ENCODE results near the gene KRT4.
"Not testable (repeated sequence)": the region's sequence is repeated elsewhere in the genome, so short reads cannot be mapped to it uniquely, and the experiment has no call there.

The KRT4 gene

DNA sequence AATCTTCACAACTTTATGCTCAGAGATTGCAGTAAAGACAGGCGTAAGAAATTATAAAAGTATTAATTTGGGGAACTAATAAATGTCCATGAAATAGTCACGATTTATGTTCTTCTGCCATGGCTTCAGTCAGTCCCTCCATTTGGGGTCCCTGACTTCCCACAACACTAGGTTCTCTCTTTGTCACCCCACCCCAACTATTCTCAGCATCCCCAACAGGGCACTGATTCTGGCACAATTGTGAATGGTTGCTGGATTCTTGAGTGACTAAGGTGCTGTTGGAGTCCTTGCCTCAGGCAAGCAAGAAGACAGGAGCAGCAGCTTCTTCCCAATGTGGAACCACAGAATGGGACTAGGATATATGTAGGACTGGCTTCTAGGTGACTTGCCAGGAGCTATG is 52.1 kb downstream of the KRT4 start:
- Mint-ChIP-seq H3K9me3 (no peaks in the 10 kb centered on the region), H3K4me3 (no peak overlapping the region), H3K4me1 (no peaks in the 10 kb centered on the region), H3K27me3 (peaks cover 5% of the 10 kb centered on the region), H3K36me3 (ENCODE audit: insufficient read depth) (peaks cover 4% of the 10 kb centered on the region), H3K27ac (ENCODE audit: low read depth) (no peak overlapping the region)
- DNase-seq (ENCODE audit: low spot score in 2 of 2) (no peak), ATAC-seq (replicated peaks; ENCODE audit: extremely low read depth, poor library complexity, severe bottlenecking) (no peak)

DNA sequence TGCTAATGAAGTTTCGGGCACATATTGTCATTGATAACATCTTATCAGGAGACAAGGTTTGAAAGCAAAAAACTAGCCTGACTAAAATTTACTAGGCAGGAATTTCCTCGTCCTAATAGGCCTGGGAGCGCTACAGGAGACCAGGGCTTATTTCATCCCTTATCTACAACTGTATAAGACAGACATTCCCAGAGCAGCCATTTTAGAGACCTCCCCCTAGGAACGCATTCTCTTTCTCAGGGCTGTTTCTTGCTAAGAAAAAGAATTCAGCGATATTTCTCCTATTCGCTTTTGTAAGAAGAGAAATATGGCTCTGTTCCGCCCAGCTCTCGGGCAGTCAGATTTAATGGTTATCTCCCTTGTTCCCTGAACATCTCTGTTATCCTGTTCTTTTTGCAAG is 52.7 kb downstream of the KRT4 start:
- H3K36me3 Mint-ChIP-seq (ENCODE audit: insufficient read depth); DNase-seq (ENCODE audit: low spot score in 2 of 2); H3K4me3 Mint-ChIP-seq; ATAC-seq (replicated peaks; ENCODE audit: extremely low read depth, poor library complexity, severe bottlenecking); H3K27me3 Mint-ChIP-seq; H3K9me3 Mint-ChIP-seq; H3K27ac Mint-ChIP-seq (ENCODE audit: low read depth); H3K4me1 Mint-ChIP-seq: not testable (repeated sequence)

DNA sequence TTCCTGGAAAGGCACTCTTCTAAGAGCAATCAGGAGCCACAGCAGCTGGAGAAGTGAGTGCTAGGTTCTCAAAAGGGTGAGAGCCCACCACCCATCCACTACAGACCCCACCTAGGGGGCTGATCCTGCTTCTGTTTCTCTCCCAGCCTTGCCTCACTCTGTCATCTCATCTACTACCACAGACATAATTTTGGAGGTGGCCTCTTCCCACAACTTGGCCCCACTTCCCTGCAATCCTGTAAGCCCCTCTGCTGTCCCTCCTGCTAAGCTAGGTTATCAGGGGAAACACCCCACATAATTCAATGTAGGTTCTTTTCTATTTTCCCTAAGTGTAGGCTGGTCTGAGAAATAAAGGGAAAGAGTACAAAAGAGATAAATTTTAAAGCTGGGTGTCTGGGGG is 53.3 kb downstream of the KRT4 start:
- Mint-ChIP-seq H3K9me3 (no peaks in the 10 kb centered on the region), H3K27ac (ENCODE audit: low read depth) (no peak overlapping the region), H3K36me3 (ENCODE audit: insufficient read depth) (peaks cover 4% of the 10 kb centered on the region), H3K4me3 (no peak overlapping the region), H3K4me1 (no peaks in the 10 kb centered on the region), H3K27me3 (no peaks in the 10 kb centered on the region)
- no peak for ATAC-seq (replicated peaks; ENCODE audit: extremely low read depth, poor library complexity, severe bottlenecking)
- DNase-seq (ENCODE audit: low spot score in 2 of 2): no peak

DNA sequence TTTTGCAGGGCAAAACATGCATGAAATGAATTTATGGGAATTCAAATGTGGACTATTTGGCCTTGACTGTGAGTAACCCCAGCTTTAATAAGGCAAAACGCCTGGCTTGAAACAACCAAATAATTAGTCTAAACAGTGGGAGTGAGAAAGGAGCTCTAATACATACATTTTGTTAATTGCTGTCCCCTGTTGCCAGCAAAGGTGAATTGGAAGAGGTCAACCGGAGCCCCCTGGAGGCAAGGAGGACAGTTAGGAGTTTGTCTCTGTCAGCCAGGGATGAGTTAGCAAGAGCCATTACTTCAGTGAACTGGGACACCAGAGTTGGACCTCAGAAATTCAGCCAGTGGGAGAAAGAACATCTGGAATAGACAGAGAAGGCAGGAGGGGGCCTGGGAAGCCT is 54.2 kb downstream of the KRT4 start:
- H3K4me3 Mint-ChIP-seq: no peak overlapping the region

DNA sequence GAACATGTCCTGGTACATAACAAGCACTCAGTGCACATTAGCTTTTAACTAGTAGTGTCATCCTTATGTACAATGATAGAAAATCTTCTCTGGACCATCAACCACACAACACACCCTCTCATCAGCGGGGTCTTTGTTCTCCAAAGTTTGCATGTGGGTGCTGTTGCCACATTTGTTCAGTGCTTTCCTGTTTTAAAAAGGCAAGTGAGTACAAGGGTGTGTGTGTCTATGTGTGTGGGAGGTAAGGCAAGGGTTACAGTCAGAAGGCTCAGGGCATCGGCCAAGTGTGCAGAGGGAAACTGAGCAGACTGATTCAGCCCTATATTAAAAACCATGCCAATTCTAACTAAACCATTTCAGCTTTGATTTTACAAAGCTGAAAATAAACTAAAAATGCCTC is 54.7 kb downstream of the KRT4 start:
- no peaks in the 10 kb centered on the region for H3K9me3 Mint-ChIP-seq
- no peaks in the 10 kb centered on the region for H3K27me3 Mint-ChIP-seq
- H3K4me3 Mint-ChIP-seq: no peak overlapping the region
- DNase-seq (ENCODE audit: low spot score in 2 of 2) (no peak), ATAC-seq (replicated peaks; ENCODE audit: extremely low read depth, poor library complexity, severe bottlenecking) (no peak)
- no peaks in the 10 kb centered on the region for H3K4me1 Mint-ChIP-seq
- H3K27ac Mint-ChIP-seq (ENCODE audit: low read depth): no peak overlapping the region
- peaks cover 2% of the 10 kb centered on the region for H3K36me3 Mint-ChIP-seq (ENCODE audit: insufficient read depth)

More for the DNA sequence above, 54.2 kb downstream of the KRT4 start:
- Mint-ChIP-seq H3K27ac (ENCODE audit: low read depth) (no peak overlapping the region), H3K9me3 (no peaks in the 10 kb centered on the region), H3K4me1 (no peaks in the 10 kb centered on the region), H3K27me3 (no peaks in the 10 kb centered on the region), H3K36me3 (ENCODE audit: insufficient read depth) (peaks cover 2% of the 10 kb centered on the region)
- DNase-seq (ENCODE audit: low spot score in 2 of 2) (no peak), ATAC-seq (replicated peaks; ENCODE audit: extremely low read depth, poor library complexity, severe bottlenecking) (no peak)

DNA sequence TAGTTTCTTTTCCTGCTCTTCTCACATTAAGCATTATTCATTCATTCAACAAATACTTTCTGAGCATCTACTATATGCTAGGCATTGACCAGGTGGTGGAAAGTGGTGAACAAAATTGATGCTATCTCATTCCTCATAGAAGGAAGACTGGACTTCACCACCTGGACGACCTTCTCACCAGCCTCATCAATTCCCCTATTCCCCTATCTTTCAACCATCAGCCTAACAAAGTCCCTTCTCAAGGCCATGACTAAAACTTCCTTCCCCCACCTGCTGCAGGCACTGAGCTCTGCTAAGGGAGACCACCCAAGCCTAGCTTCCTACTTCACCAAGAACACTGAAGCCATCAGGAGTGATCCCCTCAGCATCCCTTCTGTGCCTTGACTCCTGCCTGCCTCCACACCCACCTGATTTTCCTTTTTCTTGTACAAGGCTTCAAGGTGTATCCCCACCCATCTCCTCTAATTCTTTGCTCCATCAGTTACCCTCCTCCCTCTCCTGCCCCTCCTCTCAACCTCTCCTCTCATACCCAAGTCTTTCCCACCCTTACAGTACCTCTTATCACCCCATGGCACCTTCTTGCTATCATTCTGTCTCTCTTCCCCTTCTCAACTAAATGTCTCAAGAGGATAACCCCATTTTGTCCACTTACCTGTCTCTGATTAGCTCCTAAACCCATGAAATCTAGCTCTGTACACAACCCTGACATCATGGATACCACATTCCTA is 56.3 kb downstream of the KRT4 start:
- Mint-ChIP-seq H3K4me3 (no peak overlapping the region), H3K27ac (ENCODE audit: low read depth) (no peak overlapping the region), H3K27me3 (peaks cover 11% of the 10 kb centered on the region), H3K36me3 (ENCODE audit: insufficient read depth) (peaks cover under 1% of the 10 kb centered on the region), H3K4me1 (no peaks in the 10 kb centered on the region), H3K9me3 (no peaks in the 10 kb centered on the region)
- ATAC-seq (replicated peaks; ENCODE audit: extremely low read depth, poor library complexity, severe bottlenecking) (no peak), DNase-seq (ENCODE audit: low spot score in 2 of 2) (no peak)

Data from central memory CD8-positive, alpha-beta T cell (primary cell).